Nephron (organoid): Measurements from ENCODE around the gene B4GALNT3.

Experiments used
- H3K27ac Mint-ChIP-seq, 3 experiments: 2 replicates each; pipeline ENCODE4 v1.8.0; 2020; ENCODE audit warnings: mixed read lengths in 3 of 3, mild to moderate bottlenecking in 2 of 3, moderate library complexity in 1 of 3
- H3K27me3 Mint-ChIP-seq: 2 replicates; pipeline ENCODE4 v1.8.0; 2021; ENCODE audit warnings: low read depth, mild to moderate bottlenecking, moderate library complexity, mixed read lengths
- H3K36me3 Mint-ChIP-seq: 2 replicates; pipeline ENCODE4 v1.8.0; 2020; ENCODE audit warnings: low read depth, mixed read lengths
- H3K4me1 Mint-ChIP-seq: 2 replicates; pipeline ENCODE4 v1.8.0; 2020; ENCODE audit warnings: mixed read lengths
- H3K4me3 Mint-ChIP-seq, 3 experiments: 2 replicates each; pipeline ENCODE4 v1.8.0; 2020; ENCODE audit warnings: mild to moderate bottlenecking in 3 of 3, mixed read lengths in 3 of 3, moderate library complexity in 2 of 3
- H3K9me3 Mint-ChIP-seq: 2 replicates; pipeline ENCODE4 v1.8.0; 2020; ENCODE audit warnings: mixed read lengths
- CTCF ChIP-seq, 3 experiments: fragments of 200-600 bp; sonication (generic); IDR thresholded peaks; one replicate each; pipeline ENCODE4 v1.5.0; 2021; ENCODE audit warnings: antibody characterized with exemption in 3 of 3; ENCODE audit not compliant: unreplicated experiment in 3 of 3

The B4GALNT3 gene

DNA sequence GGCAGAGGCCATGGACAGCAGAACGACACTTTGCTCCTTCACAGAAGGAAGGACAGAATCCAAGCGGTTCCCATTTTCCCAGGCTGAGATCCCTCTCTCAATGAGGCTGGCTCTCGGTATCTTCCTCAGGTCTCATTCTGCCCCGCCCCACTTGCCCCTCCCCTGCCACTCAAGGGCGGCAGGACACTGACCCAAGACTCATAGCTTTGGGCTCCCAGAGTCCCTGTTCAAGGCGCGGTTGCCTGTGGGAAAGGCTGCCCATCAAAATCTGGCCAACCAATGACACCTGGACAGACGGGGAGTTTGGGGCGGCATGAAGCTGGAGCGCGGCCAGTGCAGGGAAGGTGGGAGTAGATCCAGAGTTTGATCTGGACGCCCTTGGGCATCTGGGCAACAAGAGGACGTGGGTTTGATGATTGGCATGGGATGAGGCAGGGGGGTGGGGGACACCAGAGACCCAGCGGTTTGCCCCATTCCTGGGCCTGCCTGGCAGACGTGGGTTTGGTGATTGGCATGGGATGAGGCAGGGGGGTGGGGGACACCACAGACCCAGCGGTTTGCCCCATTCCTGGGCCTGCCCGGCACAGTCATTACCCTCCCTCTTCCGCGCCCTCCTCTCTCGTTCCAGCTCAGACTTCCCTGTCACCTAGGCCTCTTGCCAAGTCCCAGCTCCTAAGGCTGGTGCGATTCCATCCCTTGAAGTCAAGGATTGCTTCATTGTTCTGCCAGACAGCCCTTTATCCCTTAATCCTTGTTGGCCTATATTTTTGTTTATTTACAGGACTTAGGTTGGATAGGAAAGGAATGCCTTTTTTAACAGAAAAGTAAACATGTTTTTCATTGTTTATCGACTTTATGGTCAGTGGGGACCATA is 111.4 kb downstream of the B4GALNT3 start:
- Mint-ChIP-seq H3K4me3 (peak overlapping the region; percentile 81 to 86 (median 85)), H3K4me1 (peaks cover 33% of the 10 kb centered on the region), H3K27ac (peak overlapping the region in 2 of 3 experiments; percentile 77 to 86), H3K36me3 (no peaks in the 10 kb centered on the region), H3K27me3 (no peaks in the 10 kb centered on the region), H3K9me3 (no peaks in the 10 kb centered on the region)
- no peak for TF ChIP-seq CTCF (IDR thresholded peaks at IDR 0.05; ENCODE audit: unreplicated experiment in 3 of 3)

DNA sequence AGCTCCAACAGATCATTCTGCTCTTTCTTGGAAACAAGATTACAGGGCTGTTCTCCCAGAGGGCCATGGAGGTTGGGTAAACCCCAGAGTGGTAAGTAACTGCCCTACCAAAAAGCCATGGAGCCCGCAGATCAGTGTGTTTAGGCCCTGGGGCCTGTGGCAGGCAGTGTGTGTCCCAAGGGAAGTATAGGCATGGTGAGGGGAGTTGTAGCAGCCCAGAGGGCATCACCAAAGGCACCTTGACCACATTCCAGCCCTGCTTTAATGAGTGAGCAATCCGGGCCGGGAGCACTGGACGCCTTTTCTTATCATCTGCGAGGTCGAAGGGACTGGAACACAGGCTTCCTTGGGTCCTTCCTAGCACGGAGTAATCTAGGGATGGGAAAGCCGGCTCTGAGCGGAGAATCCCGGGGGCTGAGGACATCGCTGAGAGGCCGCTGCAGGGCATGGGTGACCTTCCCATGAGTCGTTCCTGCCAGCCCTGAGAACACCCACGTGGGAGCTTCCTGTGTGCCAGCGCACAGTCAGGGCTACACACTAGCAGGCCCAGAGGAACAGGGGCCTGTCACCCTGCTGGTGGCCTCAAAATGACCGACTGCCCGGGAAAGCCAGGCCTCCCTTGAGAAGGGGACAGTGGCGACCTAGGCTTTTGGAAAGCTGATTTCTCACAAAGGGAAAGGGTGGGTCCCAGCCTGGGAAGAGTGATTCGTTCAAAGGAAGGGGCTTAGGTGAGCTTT is 112.2 kb downstream of the B4GALNT3 start:
- no peaks in the 10 kb centered on the region for H3K27me3 Mint-ChIP-seq

GRCh38 chr12:572532-572899 is 112.8 kb downstream of the B4GALNT3 start:
- H3K4me3 Mint-ChIP-seq = no peak overlapping the region
- no peaks in the 10 kb centered on the region for H3K36me3 Mint-ChIP-seq
- no peaks in the 10 kb centered on the region for H3K27me3 Mint-ChIP-seq

More for the DNA sequence above, 112.2 kb downstream of the B4GALNT3 start:
- Mint-ChIP-seq H3K4me3 (peak overlapping the region; percentile 81 to 86 (median 85)), H3K27ac (peak overlapping the region in 2 of 3 experiments; percentile 77 to 86), H3K36me3 (no peaks in the 10 kb centered on the region), H3K4me1 (peaks cover 41% of the 10 kb centered on the region), H3K9me3 (no peaks in the 10 kb centered on the region)
- TF ChIP-seq CTCF (IDR thresholded peaks at IDR 0.05; ENCODE audit: unreplicated experiment in 3 of 3) = no peak

GRCh38 chr12:573232-573631 is 113.5 kb downstream of the B4GALNT3 start:
- no peak for TF ChIP-seq CTCF (IDR thresholded peaks at IDR 0.05; ENCODE audit: unreplicated experiment in 3 of 3)
- H3K4me3 Mint-ChIP-seq = peak overlapping the region in 1 of 3 experiments; percentile 26
- no peaks in the 10 kb centered on the region for H3K36me3 Mint-ChIP-seq
- no peaks in the 10 kb centered on the region for H3K27me3 Mint-ChIP-seq
- peak overlapping the region in 1 of 3 experiments; percentile 83 for H3K27ac Mint-ChIP-seq
- H3K9me3 Mint-ChIP-seq = no peaks in the 10 kb centered on the region
- H3K4me1 Mint-ChIP-seq = peaks cover 46% of the 10 kb centered on the region

More at GRCh38 chr12:572532-572899, 112.8 kb downstream of the B4GALNT3 start:
- H3K4me1 Mint-ChIP-seq = peaks cover 42% of the 10 kb centered on the region
- no peak overlapping the region for H3K27ac Mint-ChIP-seq
- H3K9me3 Mint-ChIP-seq = no peaks in the 10 kb centered on the region
- no peak for TF ChIP-seq CTCF (IDR thresholded peaks at IDR 0.05; ENCODE audit: unreplicated experiment in 3 of 3)

DNA sequence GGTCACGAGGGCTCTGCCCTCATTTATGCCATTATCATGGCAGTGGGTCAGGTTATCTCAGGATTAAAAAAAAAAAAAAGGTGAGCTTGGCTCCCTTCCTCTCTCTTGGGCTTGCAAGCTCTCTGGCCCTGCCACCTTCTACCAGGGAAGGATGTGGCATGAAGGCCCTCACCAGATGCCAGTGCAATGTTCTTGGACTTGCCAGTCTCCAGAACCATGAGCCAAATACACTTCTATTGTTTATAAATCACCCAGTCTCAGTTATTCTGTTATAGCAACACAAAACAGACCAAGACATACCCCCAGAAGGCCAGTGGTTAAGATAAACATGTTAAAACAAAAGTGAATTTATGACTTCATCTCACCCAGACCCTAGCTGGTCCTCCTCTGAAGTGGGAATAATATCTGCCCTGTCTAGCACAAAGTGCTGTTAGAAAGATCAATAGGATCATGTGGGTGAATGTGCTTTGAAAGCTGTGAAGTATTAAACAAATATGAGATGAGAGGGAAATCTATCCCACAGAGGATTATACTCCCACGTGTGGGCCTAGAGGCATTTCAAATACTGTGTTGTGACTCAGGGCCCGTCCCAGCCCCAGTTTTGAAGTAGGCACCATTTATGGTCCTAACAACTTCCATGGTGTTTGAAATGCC is 114.9 kb downstream of the B4GALNT3 start:
- no peaks in the 10 kb centered on the region for H3K36me3 Mint-ChIP-seq
- H3K9me3 Mint-ChIP-seq = no peaks in the 10 kb centered on the region
- peak overlapping the region; percentile 0 to 85 (median 38) for H3K27ac Mint-ChIP-seq
- no peaks in the 10 kb centered on the region for H3K27me3 Mint-ChIP-seq
- no peak overlapping the region for H3K4me3 Mint-ChIP-seq
- no peak for TF ChIP-seq CTCF (IDR thresholded peaks at IDR 0.05; ENCODE audit: unreplicated experiment in 3 of 3)
- H3K4me1 Mint-ChIP-seq = peaks cover 60% of the 10 kb centered on the region
